PC-9 (cell line): ENCODE data around the gene MASP2. TPM values are rescaled to one million over a fixed set of nuclear protein-coding genes. Genes with fewer than 3 reads are reported as not detected.
"Not testable (repeated sequence)": the region's sequence is repeated elsewhere in the genome, so short reads cannot be mapped to it uniquely, and the experiment has no call there.

Experiments used
- BruUV-seq: library from RNA; stranded (reverse); fragments of 400-500 nt; replicated peaks from 2 replicates; lab custom pipeline; 2021; lab: Mats Ljungman, UMichigan
- CTCF ChIA-PET: fragments of 300-600 bp; sonication (Branson Sonifier 250); formaldehyde crosslinking; loops from one replicate; lab custom pipeline; 2022; ENCODE audit warnings: antibody characterized with exemption; lab: Charles Lee
- POLR2A ChIA-PET: fragments of 300-600 bp; sonication (Branson Sonifier 250); formaldehyde crosslinking; loops from one replicate; lab custom pipeline; 2022; ENCODE audit warnings: antibody characterized with exemption; ENCODE audit not compliant: unreplicated experiment; lab: Charles Lee
- DNase-seq, 2 experiments: peaks; one replicate each; pipeline versions ENCODE4 v3.0.0 to v3.0.0-alpha.2; 2015 to 2022; ENCODE audit warnings: mixed read lengths in 1 of 2
- H2AFZ ChIP-seq: fragments of 200-600 bp; sonication (generic); 2 replicates; pipeline ENCODE4 v1.8.1; 2017; ENCODE audit warnings: antibody characterized with exemption
- H3F3A ChIP-seq: fragments of 200-600 bp; sonication (generic); 2 replicates; pipeline ENCODE4 v1.8.1; 2017; ENCODE audit warnings: antibody characterized with exemption, mild to moderate bottlenecking, low read depth; ENCODE audit not compliant: insufficient read depth
- H3K27ac ChIP-seq: fragments of 200-600 bp; sonication (generic); 2 replicates; pipeline ENCODE4 v1.6.1; 2016; ENCODE audit warnings: mixed run types
- H3K27me3 ChIP-seq: fragments of 200-600 bp; sonication (generic); 2 replicates; pipeline ENCODE4 v1.6.1; 2016; ENCODE audit warnings: low read depth, mixed run types; ENCODE audit not compliant: insufficient read depth
- H3K36me3 ChIP-seq: fragments of 200-600 bp; sonication (generic); 2 replicates; pipeline ENCODE4 v1.6.1; 2016; ENCODE audit warnings: low read depth, mixed run types
- H3K4me1 ChIP-seq: fragments of 200-600 bp; sonication (generic); replicated peaks from 2 replicates; pipeline ENCODE4 v1.6.1; 2016; ENCODE audit warnings: mixed run types; ENCODE audit not compliant: insufficient read depth
- H3K4me2 ChIP-seq: fragments of 200-600 bp; sonication (generic); 2 replicates; pipeline ENCODE4 v1.6.1; 2017; ENCODE audit warnings: mixed run types
- H3K4me3 ChIP-seq: fragments of 200-600 bp; sonication (generic); 2 replicates; pipeline ENCODE4 v1.6.1; 2016; ENCODE audit warnings: mixed run types
- H3K79me2 ChIP-seq: fragments of 200-600 bp; sonication (generic); 2 replicates; pipeline ENCODE4 v1.6.1; 2017; ENCODE audit warnings: low read depth, mixed run types
- H3K9me2 ChIP-seq: fragments of 200-600 bp; sonication (generic); 2 replicates; pipeline ENCODE4 v1.8.1; 2017; ENCODE audit warnings: mild to moderate bottlenecking; ENCODE audit not compliant: insufficient read depth
- H3K9me3 ChIP-seq: fragments of 200-600 bp; sonication (generic); 2 replicates; pipeline ENCODE4 v1.8.1; 2016; ENCODE audit warnings: low read depth; ENCODE audit not compliant: insufficient read depth
- H4K20me1 ChIP-seq: fragments of 200-600 bp; sonication (generic); 2 replicates; pipeline ENCODE4 v1.8.1; 2017; ENCODE audit not compliant: insufficient read depth
- CTCF ChIP-seq: fragments of 200-600 bp; sonication (generic); conservative IDR thresholded peaks from 2 replicates; pipeline ENCODE4 v1.6.1; 2017; ENCODE audit warnings: mixed run types, antibody characterized with exemption, mild to moderate bottlenecking, moderate library complexity
- EZH2 ChIP-seq: fragments of 200-600 bp; sonication (generic); IDR thresholded peaks from 2 replicates; pipeline ENCODE4 v1.8.0; 2017; ENCODE audit warnings: antibody characterized with exemption, low read depth
- intact Hi-C: fragments of 100-400 bp; cut with micrococcal nuclease; formaldehyde crosslinking; loops from one replicate; pipeline ENCODE4 v1.10.0; 2022; ENCODE audit not compliant: unreplicated experiment
- total RNA-seq: library from RNA; stranded (reverse); gene quantifications from 2 replicates; pipeline ENCODE4 v1.2.3, GENCODE V29; 2021

MASP2 gene
- total RNA-seq, 1 experiment from 2014 or later, result not detected

GRCh38 chr1:11067716-11068599 lies 20.9 kb upstream of the MASP2 start:
- Histone ChIP-seq H3K79me2 (no peaks in the 10 kb centered on the region), H2AFZ (no peak overlapping the region), H4K20me1 (no peaks in the 10 kb centered on the region), H3K27ac (no peak overlapping the region), H3K4me2 (no peak overlapping the region), H3K4me3 (no peak overlapping the region), H3K36me3 (no peaks in the 10 kb centered on the region), H3K9me3 (no peaks in the 10 kb centered on the region), H3K4me1 (no peaks in the 10 kb centered on the region), H3F3A (no peaks in the 10 kb centered on the region), H3K27me3 (no peaks in the 10 kb centered on the region), H3K9me2 (no peaks in the 10 kb centered on the region)
- TF ChIP-seq EZH2 (no peak), CTCF (no peak)
- no TSS peak for BruUV-seq
- intact Hi-C loops, result no loop called here
- ChIA-PET CTCF (interaction anchor here (0.6 kb wide), 2 partner anchors 560 to 713 kb away, joined by 5 to 7 read pairs; no protein-coding TSS in a partner anchor), POLR2A (no interaction called here)
- no peak for DNase-seq

DNA sequence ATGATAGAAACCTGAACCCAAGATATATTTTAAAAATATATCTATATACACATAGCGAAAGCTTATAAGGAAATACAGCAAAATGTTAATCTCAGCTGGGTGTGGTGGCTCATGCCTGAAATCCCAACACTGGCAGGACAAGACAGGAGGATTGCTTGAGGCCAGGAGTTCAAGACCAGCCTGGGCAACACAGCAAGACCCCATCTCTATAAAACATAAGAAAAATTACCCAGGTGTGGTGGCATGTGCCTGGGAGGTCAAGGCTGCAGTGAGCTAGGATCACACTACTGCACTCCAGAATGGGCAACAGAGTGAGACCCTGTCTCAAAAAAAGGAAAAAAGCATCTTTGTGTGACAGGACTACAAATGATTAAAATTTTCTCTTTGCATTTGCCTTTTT lies 18.8 kb upstream of the MASP2 start:
- Histone ChIP-seq H3K9me2 (no peaks in the 10 kb centered on the region), H3K9me3 (no peaks in the 10 kb centered on the region), H3F3A (no peaks in the 10 kb centered on the region), H2AFZ (no peak overlapping the region), H3K79me2 (0 out of 2 replicates have a peak, but pooled peaks cover 2% of the 10 kb centered on the region), H3K4me2 (no peak overlapping the region), H4K20me1 (no peaks in the 10 kb centered on the region), H3K4me3 (no peak overlapping the region), H3K27ac (no peak overlapping the region), H3K4me1 (no peaks in the 10 kb centered on the region), H3K36me3 (no peaks in the 10 kb centered on the region), H3K27me3 (no peaks in the 10 kb centered on the region)
- intact Hi-C loops, result no loop called here
- DNase-seq, result no peak
- CTCF ChIA-PET, result no interaction called here
- POLR2A ChIA-PET, result no interaction called here
- TF ChIP-seq CTCF (no peak), EZH2 (no peak)
- BruUV-seq, result no TSS peak

DNA sequence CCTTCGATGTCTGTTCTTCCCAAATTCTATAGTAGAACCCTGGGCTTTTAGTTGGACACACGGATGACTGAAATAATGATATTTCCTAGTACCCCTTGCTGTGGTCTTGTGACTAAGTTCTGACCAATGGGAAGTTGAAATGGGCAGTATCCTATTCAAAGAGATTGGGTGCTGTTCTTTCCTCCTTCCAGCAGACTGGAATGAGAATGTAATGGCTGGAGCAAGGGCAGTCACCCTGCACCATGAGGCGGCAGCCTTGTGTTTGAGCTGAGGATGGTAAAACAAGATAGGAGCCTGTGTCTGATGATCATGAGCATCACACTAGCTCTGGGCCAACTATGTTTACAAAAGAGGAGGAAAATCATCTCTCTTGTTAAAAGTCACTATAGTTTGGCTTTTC lies 17.9 kb upstream of the MASP2 start:
- H4K20me1 ChIP-seq, result no peaks in the 10 kb centered on the region
- no peaks in the 10 kb centered on the region for H3K9me2 ChIP-seq
- DNase-seq, result no peak
- no peaks in the 10 kb centered on the region for H3K4me1 ChIP-seq
- 0 out of 2 replicates have a peak, but pooled peaks cover 2% of the 10 kb centered on the region for H3K79me2 ChIP-seq
- no peaks in the 10 kb centered on the region for H3K27me3 ChIP-seq
- no peak for TF ChIP-seq EZH2
- no peak for TF ChIP-seq CTCF
- H3K4me2 ChIP-seq, result no peak overlapping the region
- H2AFZ ChIP-seq, result no peak overlapping the region
- intact Hi-C loops, result no loop called here
- ChIA-PET CTCF (no interaction called here), POLR2A (no interaction called here)
- H3K4me3 ChIP-seq, result no peak overlapping the region
- no peaks in the 10 kb centered on the region for H3K36me3 ChIP-seq
- no peak overlapping the region for H3K27ac ChIP-seq
- H3F3A ChIP-seq, result no peaks in the 10 kb centered on the region
- no TSS peak for BruUV-seq
- H3K9me3 ChIP-seq, result no peaks in the 10 kb centered on the region

- H3K4me1 ChIP-seq, BruUV-seq, H3K27me3 ChIP-seq, H3K9me2 ChIP-seq, H3K4me3 ChIP-seq, H3K9me3 ChIP-seq, H3K36me3 ChIP-seq, H4K20me1 ChIP-seq, H2AFZ ChIP-seq, DNase-seq, H3K27ac ChIP-seq, CTCF ChIA-PET, intact Hi-C loops, H3F3A ChIP-seq, H3K4me2 ChIP-seq, H3K79me2 ChIP-seq: not testable (repeated sequence)
- POLR2A ChIA-PET, result interaction anchor here (0.5 kb wide), 1 partner anchor 16 kb away, joined by 3 read pairs; no protein-coding TSS in a partner anchor
These were observed 17.0 kb upstream of the MASP2 start for GRCh38 chr1:11063937-11064537.
